Measurements from ENCODE around the gene SKAP1.

Gene SKAP1

GRCh38 chr17:48134912-48135480, 295.0 kb downstream of the SKAP1 start:
- peak; percentile 23 for DNase-seq

GRCh38 chr17:48132385-48132784, 297.6 kb downstream of the SKAP1 start:
- DNase-seq: no peak

- peak; percentile 72 for DNase-seq
These were observed 298.7 kb downstream of the SKAP1 start for GRCh38 chr17:48131216-48131824.

GRCh38 chr17:48129981-48130380, 300.0 kb downstream of the SKAP1 start:
- no peak for DNase-seq

- no peak for DNase-seq
These were observed 301.6 kb downstream of the SKAP1 start for GRCh38 chr17:48128400-48128799.

GRCh38 chr17:48127371-48128051, 302.5 kb downstream of the SKAP1 start:
- peak; percentile 31 for DNase-seq

GRCh38 chr17:48126532-48126850, 303.5 kb downstream of the SKAP1 start:
- no peak for DNase-seq

GRCh38 chr17:48125829-48126531, 304.0 kb downstream of the SKAP1 start:
- DNase-seq: no peak

GRCh38 chr17:48123776-48124388, 306.1 kb downstream of the SKAP1 start:
- DNase-seq: no peak

GRCh38 chr17:48123111-48123510, 306.9 kb downstream of the SKAP1 start:
- no peak for DNase-seq

- no peak for DNase-seq
These were observed 307.4 kb downstream of the SKAP1 start for GRCh38 chr17:48122665-48123045.

- DNase-seq: no peak
These were observed 307.9 kb downstream of the SKAP1 start for GRCh38 chr17:48121923-48122664.

- no peak for DNase-seq
These were observed 316.8 kb downstream of the SKAP1 start for GRCh38 chr17:48113201-48113676.

GRCh38 chr17:48111937-48112241, 318.1 kb downstream of the SKAP1 start:
- DNase-seq: no peak

GRCh38 chr17:48110761-48111160, 319.3 kb downstream of the SKAP1 start:
- DNase-seq: no peak

GRCh38 chr17:48107137-48108055, 322.6 kb downstream of the SKAP1 start, which contains the start of gene SNX11:
Gene SNX11, plus strand, starts transcription at chr17:48107766. Its CDS starts 4,278 bp downstream, at chr17:48112044.
- DNase-seq: peak; percentile 84

- DNase-seq: no peak
These were observed 323.2 kb downstream of the SKAP1 start for GRCh38 chr17:48106802-48107136.

- no peak for DNase-seq
These were observed 325.6 kb downstream of the SKAP1 start for GRCh38 chr17:48104440-48104839.

GRCh38 chr17:48102798-48103715, 327.0 kb downstream of the SKAP1 start:
- DNase-seq: no peak

- DNase-seq: no peak
These were observed 327.8 kb downstream of the SKAP1 start for GRCh38 chr17:48102043-48102750.

All from fibroblast of upper back skin (primary cell).